Coronary artery (tissue), 2 donors: Measurements from ENCODE around the gene RAB5B.

Source experiments
- DNase-seq: peaks from one replicate; pipeline ENCODE4 v3.0.0-alpha.2; 2017; ENCODE audit warnings: low spot score
- H3K27ac ChIP-seq, 2 donors: fragments of 200-600 bp; sonication (generic); one replicate each; pipeline ENCODE4 v1.5.1; 2016 to 2019
- H3K4me3 ChIP-seq: fragments of 200-600 bp; sonication (generic); 2 replicates; pipeline ENCODE4 v1.5.1; 2016; ENCODE audit warnings: mild to moderate bottlenecking, moderate library complexity
- TF ChIP-seq, protein P1 (sequence below): fragments of 200-600 bp; sonication (generic); IDR thresholded peaks from one replicate; pipeline ENCODE4 v1.5.1; 2019; ENCODE audit warnings: antibody characterized with exemption

The RAB5B gene

DNA sequence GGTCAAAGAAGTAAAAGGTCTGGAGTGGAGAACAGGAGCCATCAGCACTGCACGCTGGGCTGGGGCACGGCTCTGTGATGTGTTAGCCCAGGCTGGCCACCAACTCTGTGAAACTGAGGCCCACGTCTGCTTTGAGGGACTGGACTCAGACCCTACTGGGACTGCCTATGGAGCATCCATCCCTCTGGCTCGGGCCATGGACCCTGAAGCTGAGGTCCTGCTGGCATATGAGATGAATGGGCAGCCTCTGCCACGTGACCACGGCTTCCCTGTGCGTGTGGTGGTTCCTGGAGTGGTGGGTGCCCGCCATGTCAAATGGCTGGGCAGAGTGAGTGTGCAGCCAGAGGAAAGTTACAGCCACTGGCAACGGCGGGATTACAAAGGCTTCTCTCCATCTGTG, 30.3 kb downstream of the RAB5B start:
- no peak for DNase-seq
- TF ChIP-seq, protein P1, sequence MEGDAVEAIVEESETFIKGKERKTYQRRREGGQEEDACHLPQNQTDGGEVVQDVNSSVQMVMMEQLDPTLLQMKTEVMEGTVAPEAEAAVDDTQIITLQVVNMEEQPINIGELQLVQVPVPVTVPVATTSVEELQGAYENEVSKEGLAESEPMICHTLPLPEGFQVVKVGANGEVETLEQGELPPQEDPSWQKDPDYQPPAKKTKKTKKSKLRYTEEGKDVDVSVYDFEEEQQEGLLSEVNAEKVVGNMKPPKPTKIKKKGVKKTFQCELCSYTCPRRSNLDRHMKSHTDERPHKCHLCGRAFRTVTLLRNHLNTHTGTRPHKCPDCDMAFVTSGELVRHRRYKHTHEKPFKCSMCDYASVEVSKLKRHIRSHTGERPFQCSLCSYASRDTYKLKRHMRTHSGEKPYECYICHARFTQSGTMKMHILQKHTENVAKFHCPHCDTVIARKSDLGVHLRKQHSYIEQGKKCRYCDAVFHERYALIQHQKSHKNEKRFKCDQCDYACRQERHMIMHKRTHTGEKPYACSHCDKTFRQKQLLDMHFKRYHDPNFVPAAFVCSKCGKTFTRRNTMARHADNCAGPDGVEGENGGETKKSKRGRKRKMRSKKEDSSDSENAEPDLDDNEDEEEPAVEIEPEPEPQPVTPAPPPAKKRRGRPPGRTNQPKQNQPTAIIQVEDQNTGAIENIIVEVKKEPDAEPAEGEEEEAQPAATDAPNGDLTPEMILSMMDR = no peak
- Histone ChIP-seq H3K4me3 (no peak overlapping the region), H3K27ac (no peak overlapping the region)

DNA sequence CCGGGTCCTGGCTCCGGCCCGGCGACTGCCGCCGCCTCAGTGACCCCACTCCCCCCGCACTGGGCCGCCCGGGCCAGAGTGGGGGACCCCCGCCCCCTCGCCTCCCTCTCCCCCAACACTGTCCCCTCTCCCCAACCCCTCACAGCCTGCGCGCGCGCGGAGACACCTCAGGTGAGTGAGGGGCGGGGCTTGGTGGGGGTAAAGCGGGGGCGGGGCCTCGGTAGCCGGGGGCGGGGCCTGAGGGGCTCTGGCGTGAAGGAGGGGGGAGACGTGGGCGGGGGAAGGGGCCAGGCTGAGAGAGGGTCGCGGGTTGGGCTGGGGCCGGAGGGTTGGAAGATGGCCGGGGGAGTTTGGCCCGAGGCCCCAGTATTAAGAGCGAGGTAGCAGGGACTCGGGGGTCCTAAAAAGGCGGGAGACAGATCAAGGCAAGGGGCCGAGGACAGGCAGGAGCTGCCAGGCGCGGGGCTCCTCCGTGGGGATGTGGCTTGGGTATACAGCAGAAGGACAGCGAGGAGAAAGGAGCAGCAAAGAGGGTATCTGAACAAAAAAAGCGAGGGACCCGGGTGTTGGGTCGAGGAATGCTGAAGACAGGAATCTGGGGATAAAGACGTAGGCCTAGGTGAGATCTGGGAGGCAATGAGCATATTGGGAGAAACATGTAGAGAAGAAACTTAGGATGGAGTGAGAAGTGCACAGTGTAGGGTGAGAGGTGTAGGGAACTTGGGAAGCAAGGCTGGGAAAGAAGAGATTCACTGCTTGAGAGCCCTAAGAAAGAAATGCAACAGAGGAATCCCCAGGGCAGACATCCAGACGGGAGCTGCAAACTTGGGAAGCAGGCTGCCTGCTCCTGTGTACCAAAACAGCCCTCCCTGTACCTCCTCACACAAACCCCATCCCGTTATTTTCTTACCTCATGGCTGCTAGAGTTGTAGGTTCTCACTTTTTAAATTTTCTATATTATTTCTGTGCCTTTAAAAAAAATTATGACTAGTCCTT, 34.0 kb downstream of the RAB5B start:
- Histone ChIP-seq H3K27ac (peak overlapping the region; percentile 93 to 96), H3K4me3 (peak overlapping the region; percentile 83)
- DNase-seq = no peak
- TF ChIP-seq, protein P1 = no peak

DNA sequence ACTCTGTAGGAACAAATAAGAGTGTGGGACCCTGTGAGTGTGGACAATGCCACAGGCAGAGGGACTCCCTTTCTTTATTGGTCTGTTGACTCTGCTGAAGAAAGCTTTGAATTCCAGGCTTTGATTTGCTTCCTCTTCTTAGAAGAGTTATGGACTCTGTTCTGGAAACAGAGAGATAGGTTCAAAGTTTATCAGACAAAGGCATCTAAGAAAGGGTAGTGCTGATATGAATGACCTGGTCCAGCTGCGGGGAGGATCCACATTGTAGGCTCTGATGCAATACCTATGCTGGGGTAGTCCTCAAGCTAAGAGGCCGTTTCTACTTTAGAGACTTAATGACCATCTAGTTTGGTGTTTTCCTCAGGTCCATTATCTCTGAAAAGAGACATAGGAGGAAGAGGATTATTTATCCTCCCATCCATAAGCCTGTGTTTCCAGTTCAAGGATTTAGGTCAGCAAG, 36.3 kb downstream of the RAB5B start:
- TF ChIP-seq, protein P1 = no peak

GRCh38 chr12:56011509-56012090, 37.7 kb downstream of the RAB5B start:
- TF ChIP-seq, protein P1 = no peak
- no peak for DNase-seq
- H3K27ac ChIP-seq = no peak overlapping the region
- no peak overlapping the region for H3K4me3 ChIP-seq

More for the DNA sequence above, 36.3 kb downstream of the RAB5B start:
- Histone ChIP-seq H3K4me3 (no peak overlapping the region), H3K27ac (no peak overlapping the region)
- no peak for DNase-seq

DNA sequence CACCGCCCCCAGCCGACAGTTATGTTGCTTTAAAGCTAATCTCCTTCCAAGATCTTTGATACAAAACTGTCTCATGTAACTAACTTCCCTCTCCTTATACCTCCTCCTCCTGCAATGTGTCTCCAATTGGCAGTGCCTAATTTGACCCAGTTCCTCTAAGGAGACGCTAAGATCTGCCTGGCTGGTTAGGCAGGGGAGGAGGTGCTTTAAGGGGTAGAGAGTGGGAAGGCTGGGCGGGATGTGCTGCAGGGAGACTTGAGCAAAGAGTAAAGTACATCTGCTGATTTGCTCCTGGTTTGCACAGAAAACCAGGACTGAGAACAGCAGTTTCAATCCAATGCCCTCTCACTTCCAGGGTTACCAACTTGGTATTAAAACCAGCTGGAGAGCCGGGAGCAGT, 39.6 kb downstream of the RAB5B start:
- no peak for DNase-seq
- no peak overlapping the region for H3K27ac ChIP-seq
- H3K4me3 ChIP-seq = no peak overlapping the region
- TF ChIP-seq, protein P1 = no peak

DNA sequence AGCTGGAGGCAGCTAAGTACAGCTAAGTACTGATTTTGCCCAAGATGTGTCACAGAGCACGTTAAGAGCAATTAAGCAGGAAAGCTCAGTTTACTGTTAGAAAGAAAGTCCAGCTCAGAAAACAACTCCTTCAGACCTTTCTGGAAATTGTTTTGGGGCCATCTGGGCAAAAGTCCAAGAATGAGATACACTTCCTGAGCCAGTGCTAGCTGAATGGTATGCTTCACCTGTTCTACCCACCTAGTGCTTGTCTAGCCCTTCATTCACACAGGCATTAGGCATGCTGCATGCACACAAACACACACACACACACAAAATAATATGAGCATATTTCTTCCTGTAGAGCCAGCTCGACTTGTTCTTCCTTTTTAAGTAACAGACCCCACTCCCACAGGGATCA, 40.3 kb downstream of the RAB5B start:
- no peak for DNase-seq
- Histone ChIP-seq H3K27ac (no peak overlapping the region), H3K4me3 (no peak overlapping the region)
- TF ChIP-seq, protein P1 = no peak
